HG02642 (cell line): Measurements from ENCODE around the gene IGFBP6.

ENCODE experiments used
- ATAC-seq: cut with Tn5 transposase; IDR thresholded peaks from one replicate; pipeline ENCODE4 v1.9.1; 2021; ENCODE audit warnings: mild to moderate bottlenecking; ENCODE audit not compliant: unreplicated experiment, poor library complexity

The IGFBP6 gene

DNA sequence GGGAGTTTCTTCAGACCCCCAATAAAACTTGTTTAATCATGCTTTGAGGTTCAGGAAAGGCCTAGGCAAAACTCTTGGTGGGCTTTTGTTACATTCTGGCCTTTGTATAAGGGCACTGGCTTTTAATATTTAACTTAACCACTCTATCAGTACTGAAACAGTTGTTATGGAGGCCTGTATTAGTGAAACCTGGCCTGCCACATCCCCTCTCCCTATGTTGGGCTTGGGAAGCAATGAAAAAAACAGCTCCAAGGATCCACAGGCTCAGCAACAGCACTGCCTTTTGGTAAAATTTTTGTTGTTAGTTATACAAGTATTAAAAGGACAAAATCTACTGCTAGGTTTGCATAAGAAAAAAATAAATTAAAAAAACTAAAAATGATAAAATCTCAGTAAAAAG, 16.5 kb downstream of the IGFBP6 start:
- ATAC-seq: no peak

DNA sequence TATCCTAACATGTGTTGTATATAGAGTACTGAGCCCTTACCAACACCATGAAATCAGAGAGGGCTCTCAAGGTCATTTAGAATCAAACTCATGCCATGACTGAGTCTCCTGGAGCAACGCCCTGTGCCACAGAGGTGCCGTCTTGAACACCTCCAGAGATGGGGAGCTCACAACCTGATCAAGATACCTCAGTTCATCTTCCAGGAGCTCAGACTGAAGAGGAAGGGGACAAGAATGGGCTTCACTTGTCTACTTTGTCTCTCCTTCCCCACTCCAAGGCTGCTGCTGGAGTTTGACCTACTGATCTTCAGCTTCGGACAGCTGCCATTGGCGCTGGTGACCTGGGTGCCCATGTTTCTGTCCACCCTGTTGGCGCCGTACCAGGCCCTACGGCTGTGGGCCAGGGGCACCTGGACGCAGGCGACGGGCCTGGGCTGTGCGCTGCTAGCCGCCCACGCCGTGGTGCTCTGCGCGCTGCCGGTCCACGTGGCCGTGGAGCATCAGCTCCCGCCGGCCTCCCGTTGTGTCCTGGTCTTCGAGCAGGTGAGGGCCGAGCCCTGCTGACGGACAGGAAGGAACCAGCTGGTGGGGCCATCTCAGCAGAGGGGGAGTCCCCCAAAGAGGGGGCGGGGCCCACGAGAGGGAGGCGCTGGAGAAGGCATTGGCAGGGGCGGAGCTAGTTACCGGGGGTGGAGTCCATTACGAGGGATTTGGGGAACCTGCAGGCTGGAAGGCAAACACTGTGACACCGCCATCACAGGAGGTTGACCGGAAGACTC, 17.8 kb downstream of the IGFBP6 start:
- no peak for ATAC-seq

DNA sequence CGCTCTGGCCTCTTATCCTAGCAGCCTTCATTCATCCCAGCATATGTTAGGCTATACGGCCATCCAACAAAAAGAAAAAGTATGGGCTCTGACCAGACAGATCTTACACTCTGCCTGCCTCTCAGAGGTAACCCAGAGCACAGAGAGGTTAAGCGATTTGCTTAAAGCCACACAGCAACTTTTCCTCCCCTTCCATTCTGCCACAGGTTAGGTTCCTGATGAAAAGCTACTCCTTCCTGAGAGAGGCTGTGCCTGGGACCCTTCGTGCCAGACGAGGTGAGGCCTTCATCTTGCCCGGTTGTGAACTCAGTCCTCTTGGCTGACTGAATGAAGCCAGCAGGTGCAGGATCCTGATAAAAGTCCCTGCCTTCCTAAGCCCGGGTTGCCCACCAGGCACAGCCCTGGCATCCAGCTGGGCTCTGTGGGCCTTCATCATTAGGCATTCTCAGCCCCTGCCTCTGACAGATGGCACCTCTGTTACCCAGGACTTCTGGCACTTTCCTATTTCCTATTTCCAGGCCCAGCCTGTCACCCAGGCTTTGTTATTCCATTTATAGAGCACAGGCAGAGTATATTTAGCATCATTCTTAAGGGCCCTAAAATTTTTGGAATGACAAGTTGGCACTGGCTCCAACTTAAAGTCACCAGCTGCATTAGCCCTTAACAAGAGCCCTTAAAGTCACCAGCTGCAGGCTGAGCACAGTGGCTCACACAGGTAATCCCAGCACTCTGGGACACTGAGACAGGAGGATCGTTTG, 18.6 kb downstream of the IGFBP6 start:
- ATAC-seq: no peak

DNA sequence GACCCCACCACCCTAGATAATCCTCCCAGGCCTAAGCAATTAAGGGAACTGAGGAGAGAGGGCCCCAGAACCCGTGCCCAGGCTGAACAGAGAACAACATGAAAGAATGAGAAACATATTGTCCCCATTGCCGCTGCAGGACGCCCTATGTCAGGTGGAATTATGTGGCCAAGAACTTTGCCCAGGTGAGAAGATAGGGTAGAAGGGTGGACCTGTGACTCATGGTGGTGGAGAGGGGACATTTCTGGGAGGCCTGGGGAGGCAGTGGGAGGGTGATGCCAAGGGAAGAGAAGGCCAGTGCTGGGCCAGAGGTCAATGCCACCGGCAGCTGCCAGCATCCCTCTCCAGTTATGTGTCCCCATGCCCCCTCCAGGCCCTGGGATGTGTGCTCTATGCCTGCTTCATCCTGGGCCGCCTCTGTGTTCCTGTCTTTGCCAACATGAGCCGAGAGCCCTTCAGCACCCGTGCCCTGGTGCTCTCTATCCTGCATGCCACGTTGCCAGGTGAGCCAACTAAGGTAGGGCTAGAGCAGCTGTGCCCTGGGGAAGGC, 21.4 kb downstream of the IGFBP6 start:
- ATAC-seq: no peak

DNA sequence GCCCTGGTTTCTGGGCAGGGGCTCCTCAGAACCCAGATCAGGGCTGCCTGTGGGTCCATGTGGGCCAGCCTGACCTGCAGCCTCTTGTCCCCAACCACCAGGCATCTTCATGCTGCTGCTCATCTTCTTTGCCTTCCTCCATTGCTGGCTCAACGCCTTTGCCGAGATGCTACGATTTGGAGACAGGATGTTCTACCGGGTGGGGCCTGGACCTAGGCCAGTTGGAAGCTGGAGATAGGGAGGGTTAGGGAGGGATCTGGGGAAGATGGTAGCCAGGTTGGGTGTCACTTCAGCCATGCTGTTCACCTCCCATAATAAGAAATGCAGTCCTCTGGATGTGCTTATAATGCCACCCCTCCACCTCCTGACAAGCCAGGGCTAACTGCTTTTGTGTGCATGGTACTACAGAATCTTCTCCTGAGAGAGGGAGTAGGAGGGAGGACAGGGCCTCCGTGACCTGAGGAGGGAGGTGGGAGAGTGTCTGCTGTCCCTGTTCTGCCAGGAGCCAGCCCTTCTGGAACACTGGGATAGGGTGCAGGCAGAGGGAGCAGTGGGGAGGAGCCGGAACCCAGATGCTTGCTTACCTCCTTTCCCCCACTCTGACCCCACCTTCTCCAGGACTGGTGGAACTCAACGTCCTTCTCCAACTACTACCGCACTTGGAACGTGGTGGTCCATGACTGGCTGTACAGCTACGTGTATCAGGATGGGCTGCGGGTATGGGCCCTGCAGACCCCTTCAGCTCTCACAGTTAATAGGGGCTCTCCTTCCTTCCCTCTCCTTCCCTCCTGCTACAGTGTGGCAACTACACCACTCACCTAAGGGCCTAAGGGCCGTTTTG, 23.4 kb downstream of the IGFBP6 start:
- no peak for ATAC-seq

DNA sequence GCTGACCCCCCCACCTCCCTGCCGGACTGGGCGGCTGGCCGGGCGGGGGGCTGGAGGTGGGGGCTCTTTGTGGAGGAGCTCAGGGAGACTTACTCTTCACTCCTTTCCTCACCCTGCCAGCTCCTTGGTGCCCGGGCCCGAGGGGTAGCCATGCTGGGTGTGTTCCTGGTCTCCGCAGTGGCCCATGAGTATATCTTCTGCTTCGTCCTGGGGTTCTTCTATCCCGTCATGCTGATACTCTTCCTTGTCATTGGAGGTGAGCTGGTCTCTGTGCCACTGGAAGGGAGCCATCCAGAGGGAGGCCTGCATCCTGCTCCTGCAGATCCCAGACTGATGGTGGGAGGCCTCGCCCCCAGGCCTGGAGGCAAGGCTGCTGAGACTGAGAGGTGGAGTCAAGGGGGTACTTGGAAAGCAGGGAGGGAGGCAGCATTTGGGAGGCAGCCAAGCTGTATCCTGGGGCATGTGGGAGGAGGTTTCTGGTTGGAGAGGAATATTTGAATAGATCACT, 25.5 kb downstream of the IGFBP6 start:
- no peak for ATAC-seq

DNA sequence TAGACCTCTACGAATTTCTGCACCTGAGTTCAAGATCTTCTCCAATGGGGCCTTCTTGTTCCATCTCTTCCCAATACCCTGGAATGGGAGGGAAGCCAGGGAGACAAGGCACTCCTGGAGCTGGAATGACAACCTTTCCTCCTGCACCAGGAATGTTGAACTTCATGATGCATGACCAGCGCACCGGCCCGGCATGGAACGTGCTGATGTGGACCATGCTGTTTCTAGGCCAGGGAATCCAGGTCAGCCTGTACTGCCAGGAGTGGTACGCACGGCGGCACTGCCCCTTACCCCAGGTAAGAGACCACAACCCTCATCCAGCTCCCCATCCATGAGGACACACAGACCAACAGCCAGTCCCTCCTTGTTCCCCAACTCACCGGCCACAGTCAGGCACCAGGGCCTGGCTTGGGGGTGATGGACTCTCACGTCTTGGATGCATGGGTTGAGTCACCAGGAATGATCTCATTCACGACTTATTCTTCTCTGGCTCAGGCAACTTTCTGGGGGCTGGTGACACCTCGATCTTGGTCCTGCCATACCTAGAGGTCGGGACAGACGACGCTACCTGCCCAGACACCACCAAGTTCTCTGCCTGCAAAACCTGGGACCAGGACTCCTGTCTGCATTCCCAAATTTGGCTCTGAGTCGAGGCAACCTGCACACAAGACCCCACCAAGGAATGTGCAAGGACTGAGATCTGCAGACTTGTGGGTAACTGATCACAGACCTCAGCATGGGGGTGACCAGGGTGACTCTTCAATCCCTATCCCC, 26.3 kb downstream of the IGFBP6 start:
- no peak for ATAC-seq

DNA sequence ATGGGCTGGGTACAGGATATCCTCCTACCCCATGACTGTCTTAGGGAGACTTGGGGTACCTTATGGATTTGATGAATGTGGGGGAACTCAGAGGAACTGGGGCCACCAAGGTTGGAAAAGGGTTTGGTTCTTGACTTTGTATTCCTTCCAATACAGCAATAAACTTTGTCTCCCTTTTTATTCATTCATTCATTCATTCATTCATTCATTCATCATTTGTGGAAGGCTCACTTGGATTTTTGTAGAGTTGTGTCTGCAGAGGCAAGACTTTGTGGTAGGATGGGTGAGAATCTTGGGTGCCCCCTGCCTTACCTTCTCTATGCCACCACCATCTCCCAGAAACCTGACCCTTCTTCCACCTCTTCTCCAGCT, 26.9 kb downstream of the IGFBP6 start:
- no peak for ATAC-seq

DNA sequence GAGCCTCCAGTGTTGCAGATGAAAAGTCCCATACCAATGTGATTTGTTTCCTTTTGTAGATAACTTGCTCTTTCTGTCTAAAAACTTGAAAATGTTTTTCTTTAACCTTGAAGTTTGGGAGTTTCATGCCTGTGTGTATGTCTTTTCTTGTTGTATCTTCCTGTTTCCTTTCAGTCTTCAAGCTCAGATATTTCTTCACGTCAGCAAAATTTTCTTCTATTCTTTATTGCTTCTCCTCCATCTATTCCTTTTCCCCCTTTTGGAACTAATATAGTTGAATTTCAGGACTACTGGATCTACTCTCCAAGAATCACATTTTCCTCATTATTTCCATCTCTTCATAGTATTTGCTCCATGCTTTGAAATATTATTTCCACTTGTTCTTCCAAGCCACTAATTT, 29.7 kb downstream of the IGFBP6 start:
- ATAC-seq: no peak

DNA sequence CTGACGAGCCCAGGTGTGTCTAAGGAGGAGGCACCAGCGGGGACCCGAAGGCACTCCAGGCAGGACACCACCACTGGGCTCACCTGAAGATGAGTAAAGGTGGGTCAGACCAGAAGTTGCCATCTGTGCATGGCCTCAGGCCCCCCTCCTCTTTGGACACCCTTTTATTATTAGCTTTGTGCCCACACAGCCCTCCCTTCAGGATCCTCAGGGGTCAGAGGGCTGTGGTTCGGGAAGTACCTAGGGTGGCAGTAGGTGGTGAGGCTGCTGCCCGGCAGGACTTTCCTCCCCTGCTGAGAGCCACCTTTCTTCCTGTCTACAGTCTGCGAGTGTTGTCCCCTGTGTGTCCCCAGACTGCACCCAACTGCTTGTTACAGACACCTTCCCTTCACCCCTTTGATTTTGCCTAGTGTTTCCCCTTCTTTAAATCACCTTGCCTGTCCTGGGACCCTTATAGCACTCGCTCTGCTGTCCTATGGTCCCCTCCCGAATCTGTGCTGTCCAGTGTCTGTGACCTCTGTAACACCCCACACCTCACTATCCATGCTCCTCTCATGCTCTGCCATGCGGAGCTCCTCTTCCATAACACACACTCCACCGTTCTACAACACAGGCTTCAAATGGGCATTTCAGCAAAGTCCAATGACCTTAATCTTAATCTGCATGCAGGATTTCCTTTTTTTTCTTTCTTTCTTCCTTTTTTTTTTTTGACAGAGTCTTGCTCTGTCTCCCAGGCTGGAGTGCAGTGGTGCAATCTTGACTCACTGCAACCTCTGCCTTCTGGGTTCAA, 31.5 kb downstream of the IGFBP6 start:
- ATAC-seq: no peak

DNA sequence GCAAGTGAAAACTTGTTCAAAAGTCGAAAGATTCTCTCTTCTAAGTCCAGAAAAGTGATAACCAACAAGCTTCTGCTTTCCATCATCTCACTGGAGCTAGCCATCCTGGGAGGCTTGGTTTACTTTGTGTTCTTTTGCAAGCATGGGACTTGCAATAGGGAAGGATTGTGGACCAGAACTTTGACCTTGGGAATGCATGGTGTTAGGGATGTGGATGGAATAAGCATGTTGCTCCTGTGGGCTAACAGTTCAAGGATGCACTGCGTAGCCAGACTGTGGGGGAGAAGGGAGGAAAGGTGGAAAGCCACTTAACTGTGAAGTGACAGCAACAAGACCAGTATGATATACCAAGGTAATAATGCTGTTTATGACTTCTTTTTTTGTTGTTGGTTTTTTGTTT, 34.4 kb downstream of the IGFBP6 start:
- no peak for ATAC-seq

DNA sequence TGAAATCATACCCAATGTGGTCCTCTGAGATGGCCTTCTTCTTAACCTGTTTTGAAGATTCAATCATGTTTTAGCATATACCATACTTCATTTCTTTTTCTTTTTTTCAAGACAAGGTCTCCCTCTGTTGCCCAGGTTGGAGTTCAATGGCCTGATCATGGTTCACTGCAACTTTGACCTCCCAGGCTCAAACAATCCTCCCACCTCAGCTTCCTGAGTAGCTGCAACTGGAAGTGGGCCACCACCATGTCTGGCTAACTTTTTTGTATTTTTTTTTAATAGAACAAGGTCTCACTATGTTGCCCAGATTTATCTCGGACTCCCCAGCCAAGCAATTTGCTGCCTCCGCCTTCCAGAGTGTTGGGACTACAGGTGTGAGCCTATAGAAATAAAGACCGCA, 36.3 kb downstream of the IGFBP6 start:
- no peak for ATAC-seq

DNA sequence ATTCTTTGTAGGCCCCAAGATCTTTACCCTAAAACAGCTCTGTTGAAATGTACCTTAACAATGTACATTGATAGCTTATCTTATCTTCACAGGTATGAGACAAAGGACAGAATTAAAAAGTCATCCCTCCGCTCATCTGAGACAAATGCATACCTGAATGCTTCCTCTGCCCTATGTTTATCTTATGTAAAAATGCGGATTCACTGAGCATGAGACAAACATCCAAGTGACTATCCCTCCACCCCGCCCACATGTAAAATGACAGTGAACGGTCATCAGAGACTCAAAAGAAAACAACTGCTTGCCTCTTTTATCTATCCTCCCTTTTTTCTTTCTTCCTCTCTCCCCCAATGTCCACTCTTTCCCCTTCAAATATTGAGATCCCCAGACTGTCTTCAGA, 45.9 kb downstream of the IGFBP6 start:
- ATAC-seq: no peak

DNA sequence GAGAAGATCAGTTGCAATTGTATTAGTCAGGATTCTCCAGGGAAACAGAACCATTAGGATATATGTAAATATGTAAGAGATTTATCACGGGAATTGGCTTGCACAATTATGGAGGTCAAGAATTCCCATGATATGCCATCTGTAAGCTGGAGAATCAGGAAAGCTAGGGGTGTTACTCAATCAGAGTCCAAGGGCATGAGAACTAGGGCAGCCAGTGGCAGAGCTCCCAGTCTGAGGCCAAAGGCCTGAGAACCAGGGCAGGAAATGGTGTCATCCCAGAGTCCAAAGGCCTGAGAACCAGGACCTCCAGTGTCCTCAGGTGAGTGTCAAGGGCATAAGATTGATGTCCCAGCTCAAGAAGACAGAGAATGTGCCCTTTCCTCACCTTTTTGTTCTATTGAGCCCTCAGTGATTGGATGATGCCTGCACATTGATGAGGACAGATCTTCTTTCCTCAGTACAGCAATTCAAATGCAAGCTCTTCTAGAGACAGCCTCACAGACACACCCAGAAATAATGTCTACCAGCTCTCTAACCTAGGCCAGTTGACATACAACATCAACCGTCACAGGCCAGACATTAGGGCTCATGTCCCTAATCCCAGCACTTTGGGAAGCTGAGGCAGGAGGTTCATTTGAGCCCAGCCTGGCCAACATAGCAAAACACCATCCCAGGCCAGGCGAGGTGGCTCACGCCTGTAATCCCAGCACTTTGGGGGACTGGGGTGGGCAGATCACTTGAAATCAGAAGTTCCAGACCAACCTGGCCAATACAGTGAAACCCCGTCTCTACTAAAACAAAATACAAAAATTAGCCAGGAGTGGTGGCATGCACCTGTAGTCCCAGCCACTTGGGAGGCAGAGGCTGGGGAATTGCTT, 48.2 kb downstream of the IGFBP6 start:
- ATAC-seq: no peak

DNA sequence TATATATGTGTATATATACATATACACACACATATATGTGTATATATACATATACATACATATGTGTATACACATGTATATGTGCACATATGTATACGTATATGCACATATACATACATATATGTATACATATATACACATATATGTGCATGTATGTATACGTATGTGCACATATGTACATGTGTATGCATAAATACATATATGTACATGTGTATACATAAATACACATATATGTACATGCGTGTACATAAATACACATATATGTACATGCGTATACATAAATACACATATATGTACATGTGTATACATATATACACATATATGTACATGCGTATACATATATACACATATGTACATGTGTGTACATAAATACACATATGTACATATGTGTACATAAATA, 49.7 kb downstream of the IGFBP6 start:
- ATAC-seq: no peak

DNA sequence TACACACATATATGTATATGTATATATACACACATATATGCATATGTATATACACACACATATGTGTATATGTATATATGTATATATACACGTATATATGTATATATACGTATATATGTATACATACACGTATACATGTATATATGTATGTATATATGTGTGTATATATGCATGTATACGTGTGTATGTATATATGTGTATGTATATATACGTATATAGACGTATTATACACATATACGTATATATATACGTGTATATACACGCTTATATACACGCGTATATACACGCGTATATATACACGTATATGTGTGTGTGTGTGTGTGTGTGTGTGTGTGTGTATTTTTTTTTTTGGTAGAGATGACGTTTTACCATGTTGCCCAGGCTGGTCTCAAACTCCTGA, 50.2 kb downstream of the IGFBP6 start:
- no peak for ATAC-seq

DNA sequence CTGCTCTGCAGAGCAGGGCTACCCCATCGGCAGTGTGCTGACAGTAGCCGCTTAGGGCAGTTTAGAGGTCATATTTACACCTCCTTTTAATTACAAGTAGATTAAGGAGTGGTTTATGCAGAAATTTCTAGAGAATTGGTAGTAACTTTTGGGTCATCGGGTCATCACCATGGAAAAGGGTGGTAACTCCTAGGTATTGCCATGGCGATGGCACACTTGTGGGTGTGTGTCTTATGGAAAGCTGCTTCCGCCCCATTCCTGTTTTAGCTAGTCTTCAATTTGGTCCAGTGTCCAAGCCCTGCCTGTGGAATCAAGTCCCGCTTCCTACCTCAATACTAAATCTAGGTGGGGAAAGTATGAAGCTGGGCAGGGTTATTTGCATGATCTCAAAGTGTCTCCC, 53.6 kb downstream of the IGFBP6 start:
- ATAC-seq: no peak
